Peyer's patch (tissue), 4 donors: Measurements from ENCODE around the gene RGMA. TPM values are rescaled to one million over a fixed set of nuclear protein-coding genes. Genes with fewer than 3 reads are reported as not detected.
"Not testable (repeated sequence)": the region's sequence is repeated elsewhere in the genome, so short reads cannot be mapped to it uniquely, and the experiment has no call there.

ENCODE experiments used
- DNase-seq, 3 donors: peaks; one replicate each; pipeline ENCODE4 v3.0.0-alpha.2; 2017 to 2019
- H3K27ac ChIP-seq, 4 donors: fragments of 200-600 bp; sonication (generic); one replicate each; pipeline ENCODE4 v1.5.1; 2016 to 2019
- H3K27me3 ChIP-seq, 2 donors: fragments of 200-600 bp; sonication (generic); one replicate each; pipeline ENCODE4 v1.5.1; 2019
- H3K36me3 ChIP-seq, 3 donors: fragments of 200-600 bp; sonication (generic); one replicate each; pipeline ENCODE4 v1.5.1; 2016 to 2019
- H3K4me1 ChIP-seq, 4 donors: fragments of 200-600 bp; sonication (generic); one replicate each; pipeline ENCODE4 v1.5.1; 2016 to 2019
- H3K4me3 ChIP-seq, 4 donors: fragments of 200-600 bp; sonication (generic); 1 replicate in 3 of 4; 2 replicates in 1 of 4; pipeline ENCODE4 v1.5.1; 2016 to 2019; ENCODE audit warnings: mild to moderate bottlenecking in 1 of 4
- H3K9me3 ChIP-seq, 4 donors: fragments of 200-600 bp; sonication (generic); one replicate each; pipeline ENCODE4 v1.5.1; 2016 to 2019; ENCODE audit warnings: mild to moderate bottlenecking in 1 of 4
- CTCF ChIP-seq, 6 experiments: fragments of 450-650 bp in 4 of 6; fragments of 200-600 bp in 2 of 6; sonication (generic) in 1 of 6; IDR thresholded peaks; one replicate each; pipeline ENCODE4 v1.5.1; 2017 to 2019; ENCODE audit warnings: antibody characterized with exemption in 6 of 6, mild to moderate bottlenecking in 3 of 6, moderate library complexity in 1 of 6
- POLR2A ChIP-seq, 2 donors: fragments of 450-650 bp; IDR thresholded peaks; one replicate each; pipeline ENCODE4 v1.5.1; 2017; ENCODE audit warnings: antibody characterized with exemption in 2 of 2, mild to moderate bottlenecking in 2 of 2, moderate library complexity in 2 of 2
- total RNA-seq, 4 donors: library from RNA; depleted of rRNA; stranded (reverse); fragments of >200 nt; gene quantifications; one replicate each; pipeline ENCODE4 v1.1.0, GENCODE V29; 2016

Gene RGMA
- total RNA-seq, 4 donors from 2014 or later = 1.8 to 18.8 (median 9.3) TPM

DNA sequence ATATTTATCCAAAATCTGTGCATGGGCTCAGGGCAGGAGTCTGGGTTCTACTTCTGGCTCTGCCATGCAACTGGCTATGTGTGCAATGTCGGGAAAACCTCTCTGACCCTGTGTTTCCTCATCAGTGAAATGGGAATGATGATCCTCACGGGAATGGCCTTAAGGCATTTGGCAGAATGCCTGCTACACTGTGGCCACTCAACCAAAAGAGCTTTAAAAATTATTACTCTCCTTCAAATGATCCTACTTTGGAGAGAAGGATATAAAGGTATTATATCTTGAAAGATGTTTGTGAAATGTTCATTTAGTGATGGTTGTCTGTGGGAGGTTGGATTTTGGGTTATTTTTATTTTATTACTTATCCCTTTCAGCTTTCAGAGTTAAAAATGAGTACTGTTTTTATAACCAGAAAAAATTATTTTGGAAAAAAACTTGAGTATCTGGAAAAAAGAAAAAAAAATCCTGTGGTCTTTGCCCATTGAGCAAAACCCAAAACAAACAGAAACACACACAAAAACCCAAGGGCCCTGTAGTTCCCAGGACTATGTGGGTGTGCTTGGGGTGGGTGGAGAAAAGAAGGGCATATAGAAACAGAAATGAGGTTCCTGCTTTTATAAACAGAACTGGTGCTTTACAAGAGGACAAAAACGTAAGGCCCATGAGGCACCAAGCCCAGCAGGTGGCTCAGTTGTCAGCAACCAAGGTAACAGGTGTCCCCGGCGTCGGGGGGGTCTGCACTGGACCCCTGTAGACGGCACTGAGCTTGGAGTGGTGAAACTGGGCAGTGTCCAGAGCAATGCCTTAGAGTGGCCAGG is 22.0 kb downstream of the RGMA start:
- no peaks in the 10 kb centered on the region for H3K36me3 ChIP-seq

DNA sequence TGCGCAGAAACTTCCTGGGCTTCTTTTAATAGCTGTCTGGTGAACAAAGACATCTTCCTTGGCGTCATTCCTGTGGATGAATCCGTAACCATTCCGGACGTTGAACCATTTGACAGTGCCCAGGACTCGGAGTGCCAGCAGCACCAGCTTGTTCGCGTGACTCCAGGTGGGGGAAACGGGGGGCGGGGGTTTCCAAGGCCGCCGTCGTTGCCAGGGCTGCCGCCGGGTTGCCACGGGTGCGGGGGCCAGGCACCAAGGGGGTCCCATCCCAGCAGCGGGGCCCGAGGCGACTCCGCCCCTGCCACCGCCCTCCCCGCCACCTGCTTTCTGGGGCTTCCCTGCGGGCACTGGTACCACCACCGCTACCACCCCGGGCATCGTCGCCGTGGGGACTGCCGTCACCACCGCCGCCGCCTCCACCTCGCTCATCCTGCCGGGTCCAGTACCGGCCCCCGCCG is 22.8 kb downstream of the RGMA start:
- H3K36me3 ChIP-seq = no peaks in the 10 kb centered on the region
- peak overlapping the region in 1 of 4 donors; percentile 82 for H3K27ac ChIP-seq
- TF ChIP-seq CTCF (IDR thresholded peaks at IDR 0.05) (no peak), POLR2A (IDR thresholded peaks at IDR 0.05) (no peak)
- peaks cover 0 to 12% (median 0%) of the 10 kb centered on the region in 4 donors for H3K4me1 ChIP-seq
- no peaks in the 10 kb centered on the region for H3K9me3 ChIP-seq
- H3K4me3 ChIP-seq = peak overlapping the region in 1 of 4 donors; percentile 7
- H3K27me3 ChIP-seq = no peaks in the 10 kb centered on the region
- no peak for DNase-seq

More for the DNA sequence above, 22.0 kb downstream of the RGMA start:
- H3K4me1 ChIP-seq = peaks cover 0 to 8% (median 0%) of the 10 kb centered on the region in 4 donors
- DNase-seq = no peak
- no peak for TF ChIP-seq CTCF (IDR thresholded peaks at IDR 0.05)
- TF ChIP-seq POLR2A (IDR thresholded peaks at IDR 0.05) = no peak
- H3K27me3 ChIP-seq = no peaks in the 10 kb centered on the region
- H3K9me3 ChIP-seq = no peaks in the 10 kb centered on the region
- H3K4me3 ChIP-seq = no peak overlapping the region
- H3K27ac ChIP-seq = peak overlapping the region in 2 of 4 donors; percentile 17 to 82

DNA sequence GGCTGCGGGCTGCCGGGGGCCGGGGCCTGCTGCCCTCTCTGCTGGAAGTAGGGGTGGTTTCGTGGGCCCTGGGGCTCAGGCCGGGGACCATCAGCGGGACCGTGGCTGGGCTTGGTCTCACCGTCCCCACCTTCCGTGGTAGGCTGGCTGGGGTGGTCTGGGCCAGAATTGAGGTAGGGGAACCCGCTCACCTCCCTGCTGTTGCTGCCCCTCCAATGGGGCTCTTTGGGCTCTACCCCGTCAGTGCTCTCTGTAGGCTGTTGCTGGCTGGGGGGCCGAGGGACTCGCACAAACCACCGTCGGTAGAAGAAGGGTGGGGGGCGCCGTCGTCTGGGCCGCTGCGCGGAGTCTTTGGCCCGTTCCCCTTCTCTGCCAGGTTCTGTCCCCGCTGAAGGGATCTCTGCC is 23.4 kb downstream of the RGMA start:
- H3K4me3 ChIP-seq = no peak overlapping the region
- no peaks in the 10 kb centered on the region for H3K27me3 ChIP-seq
- H3K4me1 ChIP-seq = peaks cover 0 to 18% (median 0%) of the 10 kb centered on the region in 4 donors
- H3K27ac ChIP-seq = peak overlapping the region in 1 of 4 donors; percentile 82
- H3K9me3 ChIP-seq = no peaks in the 10 kb centered on the region
- no peak for DNase-seq
- TF ChIP-seq POLR2A (IDR thresholded peaks at IDR 0.05) (no peak), CTCF (IDR thresholded peaks at IDR 0.05) (no peak)
- no peaks in the 10 kb centered on the region for H3K36me3 ChIP-seq

GRCh38 chr15:93063796-93064690 is 25.0 kb downstream of the RGMA start:
- Histone ChIP-seq H3K27ac (peak overlapping the region in 1 of 4 donors; percentile 82), H3K9me3 (no peaks in the 10 kb centered on the region), H3K4me3 (no peak overlapping the region), H3K36me3 (no peaks in the 10 kb centered on the region), H3K4me1 (peaks cover 0 to 25% (median 0%) of the 10 kb centered on the region in 4 donors), H3K27me3 (no peaks in the 10 kb centered on the region)
- DNase-seq = no peak
- no peak for TF ChIP-seq POLR2A (IDR thresholded peaks at IDR 0.05)
- TF ChIP-seq CTCF (IDR thresholded peaks at IDR 0.05) = no peak

GRCh38 chr15:93063262-93063671 is 25.7 kb downstream of the RGMA start:
- Histone ChIP-seq H3K27ac (peak overlapping the region in 1 of 4 donors; percentile 82), H3K4me1 (peaks cover 0 to 25% (median 0%) of the 10 kb centered on the region in 4 donors), H3K9me3 (no peaks in the 10 kb centered on the region), H3K4me3 (no peak overlapping the region), H3K27me3 (no peaks in the 10 kb centered on the region), H3K36me3 (no peaks in the 10 kb centered on the region)
- no peak for DNase-seq
- no peak for TF ChIP-seq POLR2A (IDR thresholded peaks at IDR 0.05)
- TF ChIP-seq CTCF (IDR thresholded peaks at IDR 0.05) = no peak

DNA sequence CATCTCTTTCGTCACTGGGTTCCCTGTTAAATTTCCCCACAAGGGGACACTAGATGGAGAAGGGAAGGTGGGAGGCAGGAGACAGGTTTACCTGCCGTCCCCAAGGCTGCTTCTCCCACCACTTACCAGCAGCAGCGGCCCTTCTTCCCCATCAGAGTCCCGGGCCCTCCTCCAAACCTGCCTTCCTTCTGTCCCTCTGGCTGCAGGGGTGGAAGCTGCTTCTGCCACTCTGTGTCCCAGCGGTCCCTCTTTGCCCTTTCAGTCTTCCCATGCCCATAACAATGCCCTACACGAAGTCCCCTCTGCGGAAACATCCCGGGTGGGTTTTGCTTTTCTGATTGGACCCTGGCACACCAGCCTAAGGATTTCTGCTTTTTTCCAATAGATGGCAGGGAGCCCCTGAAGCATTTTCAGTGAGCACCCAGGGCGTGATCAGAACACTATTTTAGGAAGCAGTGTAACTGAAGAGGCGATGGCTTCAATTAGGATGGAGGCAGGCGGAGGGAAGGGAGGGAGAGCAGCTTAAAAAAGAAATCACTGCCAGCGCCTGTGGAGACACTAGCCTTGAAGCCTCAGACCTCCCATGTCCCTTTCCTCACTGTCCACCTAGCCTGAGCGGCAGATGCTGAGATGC is 26.3 kb downstream of the RGMA start:
- not testable (repeated sequence) for H3K4me3 ChIP-seq, DNase-seq, H3K9me3 ChIP-seq, H3K36me3 ChIP-seq, H3K27me3 ChIP-seq
- peak overlapping the region in 1 of 4 donors; percentile 82 for H3K27ac ChIP-seq
- H3K4me1 ChIP-seq = peaks cover 0 to 25% (median 0%) of the 10 kb centered on the region in 4 donors
